K562 (cell line): ENCODE measurements around the gene ZNF559. TPM values are rescaled to one million over a fixed set of nuclear protein-coding genes. Genes with fewer than 3 reads are reported as not detected.

Experiments used
- ARID1B ChIP-seq: fragments of 450-650 bp; IDR thresholded peaks from 2 replicates; pipeline ENCODE4 v1.6.1; 2016; ENCODE audit warnings: antibody characterized with exemption, mild to moderate bottlenecking, inconsistent platforms
- ARID4B ChIP-seq: sonication (generic); formaldehyde crosslinking; IDR thresholded peaks from 2 replicates; pipeline ENCODE4 v1.8.0; 2022; ENCODE audit warnings: mild to moderate bottlenecking, missing genetic modification reagents
- DDX20 ChIP-seq: fragments of 450-650 bp; IDR thresholded peaks from 2 replicates; pipeline ENCODE4 v1.6.1; 2016; ENCODE audit warnings: missing genetic modification characterization, low read depth, mild to moderate bottlenecking, missing compliant biosample characterization, moderate library complexity
- E2F3 ChIP-seq: fragments of 250-450 bp; sonication (Bioruptor Pico); IDR thresholded peaks from 2 replicates; pipeline ENCODE4 v1.4.0; 2020; ENCODE audit warnings: mild to moderate bottlenecking
- EZH2 ChIP-seq: IDR thresholded peaks from 2 replicates; pipeline ENCODE4 v1.6.1; 2012; ENCODE audit warnings: low read depth, mild to moderate bottlenecking, inconsistent platforms, low read length, borderline replicate concordance
- FOXP1 ChIP-seq: sonication (generic); formaldehyde crosslinking; IDR thresholded peaks from 2 replicates; pipeline ENCODE4 v1.8.0; 2022; ENCODE audit warnings: mild to moderate bottlenecking, missing genetic modification reagents
- MNT ChIP-seq, 2 experiments: fragments of 450-650 bp; conservative IDR thresholded peaks; 2 replicates each; pipeline ENCODE4 v1.6.1; 2017; ENCODE audit warnings: mild to moderate bottlenecking in 2 of 2, moderate library complexity in 2 of 2
- PBX2 ChIP-seq, 2 experiments: IDR thresholded peaks in 1 of 2; conservative IDR thresholded peaks in 1 of 2; 2 replicates each; pipeline ENCODE4 v1.6.1; 2016; ENCODE audit warnings: low read depth in 2 of 2, mild to moderate bottlenecking in 1 of 2, missing compliant biosample characterization in 1 of 2, missing genetic modification characterization in 1 of 2, moderate library complexity in 1 of 2
- PKNOX1 ChIP-seq: fragments of 450-650 bp; IDR thresholded peaks from 2 replicates; pipeline ENCODE4 v1.6.1; 2016
- RBBP5 ChIP-seq: fragments of 200-600 bp; sonication (generic); IDR thresholded peaks from 2 replicates; pipeline ENCODE4 v1.6.1; 2012; ENCODE audit warnings: borderline replicate concordance, mild to moderate bottlenecking, low read length, control low read depth, inconsistent platforms; ENCODE audit not compliant: insufficient read depth, poor library complexity, severe bottlenecking
- SPI1 ChIP-seq: IDR thresholded peaks from 2 replicates; pipeline ENCODE4 v1.6.1; 2011; ENCODE audit warnings: low read depth, low read length, control low read depth, borderline replicate concordance
- SREBF1 ChIP-seq: fragments of 150-350 bp; IDR thresholded peaks from 2 replicates; pipeline ENCODE4 v1.6.1; 2014; ENCODE audit warnings: antibody characterized with exemption, low read depth, low read length, borderline replicate concordance
- TFAM ChIP-seq: fragments of 250-450 bp; sonication (Bioruptor Pico); conservative IDR thresholded peaks from 2 replicates; pipeline ENCODE4 v1.5.0; 2021; ENCODE audit warnings: mild to moderate bottlenecking, moderate library complexity
- THRAP3 ChIP-seq: fragments of 450-650 bp; IDR thresholded peaks from 2 replicates; pipeline ENCODE4 v1.6.1; 2016; ENCODE audit warnings: mild to moderate bottlenecking, inconsistent platforms, borderline replicate concordance
- ZNF76 ChIP-seq: fragments of 250-450 bp; sonication (Bioruptor Pico); IDR thresholded peaks from 2 replicates; pipeline ENCODE4 v1.4.0; 2020; ENCODE audit warnings: mild to moderate bottlenecking, moderate library complexity, borderline replicate concordance
- ZSCAN29 ChIP-seq: fragments of 450-650 bp; IDR thresholded peaks from 2 replicates; pipeline ENCODE4 v1.6.1; 2017
- polyA plus RNA-seq, 8 experiments: library from polyadenylated mRNA; depleted of rRNA in 4 of 8; stranded (reverse) in 5 of 8; unstranded in 3 of 8; fragments of >200 nt; fragmentation: Nextera tagmentation in 2 of 8; fragmentation: Illumina TruSeq in 1 of 8; extraction: Ambion mirVana in 2 of 8; extraction: Trizol in 1 of 8; gene quantifications; 2 replicates each; pipeline versions ENCODE4 v1.2.1 to v1.2.3, GENCODE V29; 2011 to 2014; ENCODE audit warnings: inconsistent platforms in 1 of 8, missing spikeins in 1 of 8
- total RNA-seq, 7 experiments: library from RNA; depleted of rRNA in 6 of 7; stranded (reverse); fragments of >200 nt in 6 of 7; fragmentation: Illumina TruSeq in 2 of 7; extraction: Trizol in 2 of 7; gene quantifications; 2 replicates each; pipeline versions ENCODE4 v1.2.1 to v1.2.3, GENCODE V29; 2011 to 2021; ENCODE audit warnings: low replicate concordance in 1 of 7

The ZNF559 gene
- total and polyA plus RNA-seq, 9 of the 15 experiments (the other 6 are each of a cell fraction or from before 2014, with no cell fraction given) = 4.0 to 21.5 (median 11.5) TPM

GRCh38 chr19:9309139-9309973 is 14.6 kb upstream of the ZNF559 start, which contains the start of gene ZNF699 (continued):
- peak in 1 of 2 experiments; percentile 28; a peak in 2 of 4 replicates for TF ChIP-seq MNT (conservative IDR thresholded peaks at IDR 0.05)
- TF ChIP-seq PKNOX1 = peak; percentile 36; the same call in 1 of the 2 replicates
- TF ChIP-seq SREBF1 = no peak
- TF ChIP-seq FOXP1 (CRISPR knock-in tag) = no peak
- no peak for TF ChIP-seq E2F3 (CRISPR knock-in tag)
- no peak for TF ChIP-seq DDX20
- TF ChIP-seq SPI1 = no peak
- peak; percentile 34 for TF ChIP-seq RBBP5
- TF ChIP-seq ARID4B (CRISPR knock-in tag) = no peak
- TF ChIP-seq TFAM (CRISPR knock-in tag) = no peak
- no peak for TF ChIP-seq PBX2 (CRISPR knock-in tag; IDR thresholded peaks at IDR 0.05; ENCODE audit: low read depth)
- no peak for TF ChIP-seq PBX2 (tag; conservative IDR thresholded peaks at IDR 0.05; ENCODE audit: low read depth)
- TF ChIP-seq EZH2 = no peak
- TF ChIP-seq ZSCAN29 = 0 out of 2 replicates have a peak, but pooled peaks have one; percentile 26
- TF ChIP-seq THRAP3 = no peak
- no peak for TF ChIP-seq ARID1B
- TF ChIP-seq ZNF76 = no peak
